Activated T-helper 9 cell treated with anti-CD3 and anti-CD28 coated beads, Interleukin-2, amount 50 U/mL, for 16 hours (primary cell): ENCODE measurements around the gene CDC34.
A peak's percentile ranks its signal among the peaks of the same experiment; 100 is the strongest.

Source experiments
- DNase-seq: peaks from one replicate; pipeline ENCODE4 v3.0.0-alpha.2; 2020; ENCODE audit warnings: low read depth

CDC34 gene

GRCh38 chr19:497491-497868 lies 34.1 kb upstream of the CDC34 start:
- no peak for DNase-seq

DNA sequence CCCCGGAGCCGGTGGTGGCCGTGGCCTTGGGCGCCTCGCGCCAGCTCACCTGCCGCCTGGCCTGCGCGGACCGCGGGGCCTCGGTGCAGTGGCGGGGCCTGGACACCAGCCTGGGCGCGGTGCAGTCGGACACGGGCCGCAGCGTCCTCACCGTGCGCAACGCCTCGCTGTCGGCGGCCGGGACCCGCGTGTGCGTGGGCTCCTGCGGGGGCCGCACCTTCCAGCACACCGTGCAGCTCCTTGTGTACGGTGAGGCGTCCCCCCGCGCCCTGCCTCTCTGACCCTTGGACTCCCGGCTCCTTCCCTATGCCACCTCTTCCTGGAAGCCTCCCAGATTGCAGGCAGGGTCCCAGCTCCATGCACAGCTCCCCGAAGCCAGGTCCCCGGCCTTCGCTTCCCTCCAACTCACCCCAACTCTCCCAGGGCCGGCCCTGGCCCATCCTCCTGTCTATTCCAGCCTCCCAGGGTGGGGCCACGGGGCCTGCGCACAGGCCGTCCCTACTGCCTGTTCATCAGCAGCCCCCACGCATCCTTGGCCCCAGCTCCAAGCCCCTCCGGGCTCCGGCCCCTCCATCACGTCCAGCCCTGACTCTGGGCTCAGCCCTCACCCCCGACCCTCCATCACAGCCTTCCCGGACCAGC lies 33.6 kb upstream of the CDC34 start:
- DNase-seq = no peak

DNA sequence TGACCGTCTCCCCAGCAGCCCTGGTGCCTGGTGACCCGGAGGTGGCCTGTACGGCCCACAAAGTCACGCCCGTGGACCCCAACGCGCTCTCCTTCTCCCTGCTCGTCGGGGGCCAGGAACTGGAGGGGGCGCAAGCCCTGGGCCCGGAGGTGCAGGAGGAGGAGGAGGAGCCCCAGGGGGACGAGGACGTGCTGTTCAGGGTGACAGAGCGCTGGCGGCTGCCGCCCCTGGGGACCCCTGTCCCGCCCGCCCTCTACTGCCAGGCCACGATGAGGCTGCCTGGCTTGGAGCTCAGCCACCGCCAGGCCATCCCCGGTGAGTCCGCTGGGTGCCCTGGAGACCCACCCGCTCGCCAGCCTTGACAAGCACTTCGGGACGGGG lies 33.1 kb upstream of the CDC34 start:
- DNase-seq = no peak

DNA sequence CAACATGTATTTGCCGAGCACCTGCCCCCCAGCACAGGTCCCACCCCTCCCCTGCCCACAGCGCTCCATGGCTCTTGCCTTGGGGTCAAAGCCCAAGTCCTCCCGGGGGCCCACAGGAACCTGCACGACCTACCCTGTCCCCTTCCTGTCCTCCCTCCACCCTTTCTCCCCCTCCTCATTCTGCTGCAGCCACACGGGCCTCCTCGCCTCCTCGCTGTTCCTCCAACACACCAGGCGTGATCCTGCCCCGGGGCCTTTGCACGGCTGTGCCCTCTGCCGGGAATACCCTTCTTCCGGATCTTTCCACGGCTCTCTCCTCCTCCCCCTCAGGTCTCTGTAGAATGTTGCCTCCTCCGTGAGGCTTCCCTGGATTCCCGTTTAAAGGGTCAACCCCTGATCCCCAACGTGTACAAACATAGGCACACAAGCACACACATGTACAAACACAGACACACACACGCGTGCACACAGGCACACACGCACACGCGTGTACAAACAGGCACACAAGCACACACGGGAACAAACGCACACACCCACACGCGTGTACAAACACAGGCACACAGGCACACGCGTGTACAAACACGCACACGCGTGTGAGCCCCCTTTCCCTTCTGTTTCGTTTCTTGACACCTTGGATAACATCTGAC lies 32.5 kb upstream of the CDC34 start:
- no peak for DNase-seq

DNA sequence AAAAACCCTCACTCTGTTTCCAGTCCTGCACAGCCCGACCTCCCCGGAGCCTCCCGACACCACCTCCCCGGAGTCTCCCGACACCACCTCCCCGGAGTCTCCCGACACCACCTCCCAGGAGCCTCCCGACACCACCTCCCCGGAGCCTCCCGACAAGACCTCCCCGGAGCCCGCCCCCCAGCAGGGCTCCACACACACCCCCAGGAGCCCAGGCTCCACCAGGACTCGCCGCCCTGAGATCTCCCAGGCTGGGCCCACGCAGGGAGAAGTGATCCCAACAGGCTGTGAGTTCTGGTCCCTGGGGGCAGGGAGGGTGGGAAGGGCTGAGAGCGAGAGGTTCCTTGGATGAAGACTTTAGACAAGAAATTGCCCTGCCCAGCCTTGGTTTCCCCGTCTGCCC lies 29.9 kb upstream of the CDC34 start:
- DNase-seq = no peak

DNA sequence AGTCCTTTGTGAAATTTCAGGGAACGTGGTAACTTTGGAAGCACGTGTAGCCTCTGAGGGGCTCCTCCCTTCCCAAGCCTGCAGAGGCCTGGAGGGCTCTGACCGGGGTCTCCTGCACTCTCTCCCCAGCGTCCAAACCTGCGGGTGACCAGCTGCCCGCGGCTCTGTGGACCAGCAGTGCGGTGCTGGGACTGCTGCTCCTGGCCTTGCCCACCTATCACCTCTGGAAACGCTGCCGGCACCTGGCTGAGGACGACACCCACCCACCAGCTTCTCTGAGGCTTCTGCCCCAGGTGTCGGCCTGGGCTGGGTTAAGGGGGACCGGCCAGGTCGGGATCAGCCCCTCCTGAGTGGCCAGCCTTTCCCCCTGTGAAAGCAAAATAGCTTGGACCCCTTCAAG lies 26.9 kb upstream of the CDC34 start:
- DNase-seq = no peak

- DNase-seq = peak; percentile 90
Measured at GRCh38 chr19:506404-507285, 24.9 kb upstream of the CDC34 start.

- DNase-seq = peak; percentile 79
Measured at GRCh38 chr19:507286-508203, 24.0 kb upstream of the CDC34 start, which contains the start of gene TPGS1. TSS of gene TPGS1 (plus strand) at chr19:507497. CDS start at chr19:507507, 10 bp downstream.

- DNase-seq = no peak
Measured at GRCh38 chr19:508204-509150, 23.1 kb upstream of the CDC34 start.

GRCh38 chr19:510606-511100 lies 20.9 kb upstream of the CDC34 start:
- DNase-seq = peak; percentile 87

DNA sequence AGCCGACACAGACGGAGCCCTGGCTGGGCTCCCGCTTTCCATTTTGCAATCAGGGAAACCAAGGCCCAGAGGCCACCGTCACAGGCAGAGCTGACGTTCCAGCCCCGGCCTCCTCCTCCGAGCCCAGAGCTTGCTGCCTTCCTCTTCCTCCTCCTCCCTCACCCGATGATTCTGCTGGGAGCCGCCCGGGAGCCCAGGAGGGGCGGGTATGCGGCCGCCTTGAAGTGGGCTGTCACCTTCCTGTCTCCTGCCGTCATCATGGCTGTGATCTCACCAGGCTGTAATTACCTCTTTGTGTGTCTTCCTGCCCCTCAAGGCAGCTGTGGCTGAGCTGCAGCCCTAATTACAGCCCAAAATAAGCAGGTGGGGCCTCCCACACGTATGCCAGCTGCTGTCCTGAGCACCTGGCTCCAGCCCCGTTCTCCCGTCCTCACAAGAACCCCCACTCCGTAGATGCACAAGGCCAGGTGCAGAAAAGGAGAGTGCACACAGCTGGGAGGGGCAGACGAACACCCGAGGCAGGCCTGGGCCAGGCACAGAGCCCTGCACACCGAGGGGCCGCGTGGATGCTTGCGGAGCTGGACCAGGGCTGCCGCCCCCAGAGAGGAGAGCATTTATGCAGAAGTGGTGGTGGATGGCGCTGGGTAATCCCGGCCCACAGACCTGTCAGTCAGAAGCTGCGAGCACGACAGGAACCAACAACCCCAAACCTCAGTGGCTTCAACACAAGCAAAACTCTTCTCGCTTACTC lies 20.3 kb upstream of the CDC34 start:
- DNase-seq = peak; percentile 70

GRCh38 chr19:512547-513365 lies 18.8 kb upstream of the CDC34 start:
- DNase-seq = no peak

GRCh38 chr19:513368-514165 lies 18.0 kb upstream of the CDC34 start:
- DNase-seq = no peak

- no peak for DNase-seq
Measured at GRCh38 chr19:514166-514663, 17.3 kb upstream of the CDC34 start.

GRCh38 chr19:517721-518597 lies 13.6 kb upstream of the CDC34 start:
- DNase-seq = no peak

GRCh38 chr19:518598-519231 lies 12.8 kb upstream of the CDC34 start:
- peak; percentile 51 for DNase-seq
